GM19025 (cell line): Measurements from ENCODE around the gene MBD3L5.
"Not testable (repeated sequence)": the region's sequence is repeated elsewhere in the genome, so short reads cannot be mapped to it uniquely, and the experiment has no call there.

Experiments
- ATAC-seq: cut with Tn5 transposase; IDR thresholded peaks from one replicate; pipeline ENCODE4 v1.9.1; 2021; ENCODE audit warnings: mild to moderate bottlenecking, low read depth, moderate library complexity; ENCODE audit not compliant: unreplicated experiment

Gene MBD3L5

DNA sequence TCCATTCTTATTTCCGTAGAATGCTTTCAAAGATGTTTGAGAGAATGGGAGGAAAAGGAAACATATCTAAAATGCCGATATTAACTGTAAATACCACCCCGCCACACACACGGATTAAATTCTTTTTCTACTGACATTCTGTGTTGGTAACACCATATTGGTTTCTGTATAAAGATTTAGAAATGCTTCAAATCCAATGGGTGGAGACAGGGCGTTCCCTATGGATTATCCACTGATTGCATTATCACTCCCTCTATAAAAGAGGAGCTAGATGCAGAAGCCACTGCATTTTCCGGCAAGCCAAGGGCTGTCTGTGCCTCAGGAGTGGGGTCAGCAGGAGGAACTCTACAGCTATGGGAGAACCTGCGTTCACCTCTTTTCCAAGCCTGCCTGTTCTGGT lies 18.6 kb downstream of the MBD3L5 start, which contains the start of gene MBD3L2:
Gene MBD3L2 (plus strand): TSS at position 301 of the 400 bp plus-strand sequence. CDS start 53 bp downstream, at position 354.
- not testable (repeated sequence) for ATAC-seq

- ATAC-seq = not testable (repeated sequence)
These were observed 21.0 kb downstream of the MBD3L5 start for GRCh38 chr19:7051421-7051820.

- ATAC-seq = not testable (repeated sequence)
These were observed 22.5 kb downstream of the MBD3L5 start for GRCh38 chr19:7052896-7053295.

DNA sequence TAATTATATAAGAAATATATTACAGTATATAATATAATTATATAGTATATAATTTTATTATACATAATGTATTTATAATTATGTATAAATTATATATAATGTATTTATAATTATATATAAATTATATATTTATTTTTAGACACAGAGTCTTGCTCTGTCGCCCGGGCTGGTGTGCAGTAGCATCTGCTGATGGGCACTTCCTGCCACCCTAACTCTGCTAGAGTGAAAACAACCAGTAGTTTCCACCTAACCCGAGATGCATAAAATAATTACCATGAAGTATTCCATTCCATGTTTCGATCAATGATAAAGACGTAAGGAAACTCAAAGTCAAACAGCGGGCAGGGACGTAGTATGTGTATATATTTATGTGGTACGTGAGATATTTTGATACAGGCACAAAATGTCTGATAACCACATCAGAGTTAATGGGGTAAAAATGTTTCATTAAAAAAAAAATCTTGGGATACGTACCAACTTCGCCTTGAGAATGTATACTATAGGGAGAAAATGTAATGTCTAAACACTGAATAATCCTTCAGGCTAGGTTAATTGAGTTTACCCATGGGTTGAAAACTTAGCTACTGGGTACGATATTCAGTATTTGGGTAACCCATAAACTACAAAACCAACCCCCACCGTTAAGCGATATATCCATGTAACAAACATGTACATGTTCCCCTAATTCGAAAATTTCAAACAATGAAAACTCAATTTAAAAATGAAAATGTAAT lies 24.4 kb downstream of the MBD3L5 start:
- ATAC-seq = not testable (repeated sequence)

DNA sequence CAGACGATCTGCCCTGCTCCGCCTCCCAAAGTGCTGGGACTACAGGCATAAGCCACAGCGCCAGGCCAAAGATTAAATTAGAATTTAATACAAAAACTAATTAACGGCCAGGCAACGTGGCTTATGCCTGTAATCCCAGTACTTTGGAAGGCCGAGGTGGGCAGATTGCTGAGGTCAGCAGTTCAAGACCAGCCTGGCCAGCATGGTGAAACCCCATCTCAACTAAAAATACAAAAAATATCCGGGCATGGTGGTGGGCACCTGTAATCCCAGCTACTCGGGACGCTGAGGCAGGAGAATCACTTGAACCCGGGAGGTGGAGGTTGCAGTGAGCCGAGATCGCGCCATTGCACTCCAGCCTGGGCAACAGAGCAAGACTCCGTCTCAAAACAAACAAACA lies 25.3 kb downstream of the MBD3L5 start:
- not testable (repeated sequence) for ATAC-seq

DNA sequence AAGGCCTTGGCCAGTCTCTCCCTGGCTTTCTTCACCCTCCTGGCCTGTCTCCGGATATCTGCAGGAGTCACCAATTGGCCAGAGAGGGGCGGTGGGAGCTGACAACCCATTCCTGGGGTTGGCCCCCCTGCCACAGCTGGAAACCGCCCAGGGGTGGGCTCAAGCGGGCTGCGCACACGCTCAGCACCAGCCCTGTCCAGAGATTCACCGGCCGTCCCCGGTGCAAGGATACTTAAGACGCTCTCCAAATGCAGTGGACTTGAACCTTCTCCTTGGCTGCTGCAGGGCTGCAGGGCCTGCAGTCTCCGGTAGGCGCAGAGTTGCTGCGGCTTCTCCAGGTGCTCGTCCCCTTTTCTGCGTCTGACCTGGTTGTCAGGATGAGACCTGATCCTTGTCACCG lies 26.0 kb downstream of the MBD3L5 start:
- not testable (repeated sequence) for ATAC-seq

DNA sequence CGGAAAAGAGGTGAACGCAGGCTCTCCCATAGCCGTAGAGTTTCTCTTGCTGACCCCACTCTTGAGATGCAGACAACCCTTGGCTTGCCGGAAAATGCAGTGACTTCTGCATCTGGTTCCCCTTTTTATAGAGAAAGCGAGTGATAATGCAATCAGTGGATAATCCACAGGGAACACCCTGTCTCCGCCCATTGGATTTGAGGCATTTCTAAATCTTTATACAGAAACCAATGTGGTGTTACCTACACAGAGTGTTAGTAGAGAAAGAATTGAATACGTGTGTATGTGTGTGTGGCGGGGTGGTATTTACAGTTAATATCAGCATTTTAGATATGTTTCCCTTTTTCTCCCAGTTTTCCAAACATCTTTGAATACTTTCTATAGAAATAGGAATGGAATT lies 28.2 kb downstream of the MBD3L5 start, which contains the start of gene MBD3L3:
Gene MBD3L3 (minus strand): TSS at position 101 of the 400 bp plus-strand sequence. CDS start 71 bp downstream, at position 30.
- not testable (repeated sequence) for ATAC-seq

DNA sequence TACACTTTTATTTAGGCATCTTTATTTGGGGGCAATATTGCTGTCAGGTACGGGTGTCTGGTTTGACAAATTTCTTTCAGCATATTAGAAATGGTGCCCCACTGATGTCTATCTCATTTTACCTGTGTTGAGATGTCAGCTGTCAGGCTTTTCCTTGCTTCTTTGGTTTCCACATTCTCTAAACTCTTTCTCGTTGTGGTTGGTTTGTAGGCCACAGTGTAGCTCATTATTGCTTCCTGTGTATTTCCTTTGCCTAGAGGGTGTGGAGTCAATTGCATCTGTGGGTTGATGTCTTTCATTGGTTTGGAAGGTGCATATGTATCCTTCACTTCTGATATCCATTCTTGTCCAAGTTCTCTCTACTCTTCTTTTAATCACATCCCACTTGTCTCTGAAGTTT lies 29.6 kb downstream of the MBD3L5 start:
- ATAC-seq = not testable (repeated sequence)

- ATAC-seq = no peak
These were observed 33.0 kb downstream of the MBD3L5 start for GRCh38 chr19:7063339-7063738.

- no peak for ATAC-seq
These were observed 33.5 kb downstream of the MBD3L5 start for GRCh38 chr19:7063764-7064418.

DNA sequence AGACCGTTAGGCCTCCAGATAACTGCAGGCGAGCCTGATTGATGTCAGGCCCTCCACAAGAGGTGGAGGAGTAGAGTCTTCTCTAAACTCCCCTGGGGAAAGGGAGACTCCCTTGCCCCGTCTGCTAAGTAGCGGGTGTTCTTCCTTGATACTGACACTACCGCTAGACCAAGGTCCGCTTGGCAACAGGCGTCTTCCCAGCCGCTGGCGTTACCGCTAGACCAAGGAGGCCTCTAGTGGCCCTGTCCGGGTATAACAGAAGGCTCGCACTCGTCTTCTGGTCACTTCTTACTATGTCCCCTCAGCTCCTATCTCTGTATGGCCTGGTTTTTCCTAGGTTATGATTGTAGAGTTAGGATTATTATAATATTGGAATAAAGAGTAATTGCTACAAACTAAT lies 36.7 kb downstream of the MBD3L5 start:
- ATAC-seq = not testable (repeated sequence)

- ATAC-seq = no peak
These were observed 37.3 kb downstream of the MBD3L5 start for GRCh38 chr19:7067716-7068115.

- ATAC-seq = no peak
These were observed 38.2 kb downstream of the MBD3L5 start for GRCh38 chr19:7068599-7068998.

GRCh38 chr19:7069042-7069903 lies 38.9 kb downstream of the MBD3L5 start, which contains the start of gene ZNF557:
Gene ZNF557, plus strand, starts transcription at chr19:7069703. Its CDS starts 5,372 bp downstream, at chr19:7075075.
- peak; percentile 93 for ATAC-seq

DNA sequence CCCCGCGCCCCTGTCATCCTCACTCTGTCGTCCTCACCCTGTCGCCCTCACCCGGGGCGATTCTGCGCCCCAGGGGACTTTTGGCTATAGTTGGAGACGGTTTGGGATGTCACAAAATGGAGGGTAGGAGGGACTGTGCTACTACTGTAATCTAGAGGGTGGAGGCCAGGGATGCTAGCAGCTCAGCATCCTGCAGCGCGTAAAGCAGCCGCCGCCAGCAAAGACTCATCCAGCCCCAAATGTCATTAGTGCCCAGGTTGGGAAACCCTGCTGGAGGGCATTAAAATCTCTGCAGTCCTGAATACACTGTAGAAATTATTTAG lies 39.5 kb downstream of the MBD3L5 start:
- ATAC-seq = no peak

GRCh38 chr19:7072541-7072940 lies 42.2 kb downstream of the MBD3L5 start:
- no peak for ATAC-seq

DNA sequence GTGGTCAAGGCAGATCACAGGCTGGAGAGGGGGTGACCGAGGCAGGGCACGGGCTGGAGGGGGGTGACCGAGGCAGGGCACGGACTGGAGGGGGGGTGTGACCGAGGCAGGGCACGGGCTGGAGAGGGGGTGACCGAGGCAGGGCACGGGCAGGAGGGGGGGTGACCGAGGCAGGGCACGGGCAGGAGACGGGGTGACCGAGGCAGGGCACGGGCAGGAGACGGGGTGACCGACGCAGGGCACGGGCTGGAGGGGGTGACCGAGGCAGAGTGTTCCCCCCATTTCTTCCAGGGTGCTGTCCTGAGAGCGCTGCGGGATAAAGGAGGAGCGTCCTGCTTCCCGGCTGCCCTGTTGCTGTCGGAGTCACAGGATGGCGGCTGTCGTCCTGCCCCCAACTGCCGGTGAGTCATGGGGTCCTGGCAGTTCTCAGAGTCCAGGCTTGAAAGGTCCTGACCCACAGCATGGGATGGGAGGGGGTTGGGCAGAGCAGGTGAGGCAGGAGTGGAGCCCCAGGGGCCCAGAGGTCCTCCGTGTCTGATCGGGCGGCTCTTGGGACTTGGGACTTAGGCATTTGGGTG lies 44.4 kb downstream of the MBD3L5 start:
- no peak for ATAC-seq

- ATAC-seq = no peak
These were observed 45.8 kb downstream of the MBD3L5 start for GRCh38 chr19:7076151-7076550.

DNA sequence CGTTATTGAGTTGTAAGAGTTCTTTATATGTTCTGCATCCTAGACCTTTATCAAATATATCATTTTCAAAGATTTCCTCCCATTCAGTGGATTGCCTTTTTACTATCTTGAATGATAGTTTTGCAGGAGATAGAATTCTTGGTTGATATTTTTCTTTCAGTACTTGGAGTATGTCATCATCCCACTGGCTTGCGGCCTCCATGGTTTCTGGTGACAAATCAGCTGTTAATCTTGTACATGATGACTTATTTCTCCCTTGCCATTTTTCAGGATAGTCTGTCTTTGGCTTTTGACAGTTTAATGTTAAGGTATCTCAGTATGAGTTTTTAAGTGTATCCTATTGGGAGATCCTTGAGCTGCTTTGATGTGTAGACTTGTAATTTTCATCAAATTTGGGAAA lies 47.6 kb downstream of the MBD3L5 start:
- ATAC-seq = no peak
